K562 (cell line): ENCODE measurements around the gene TNIK. TPM values are rescaled to one million over a fixed set of nuclear protein-coding genes. Genes with fewer than 3 reads are reported as not detected.

ENCODE experiments used
- ATAC-seq: fragments of 200-7000 bp; cut with Tn5 transposase; 3 replicates; pipeline ENCODE4 v1.9.1; 2020; ENCODE audit warnings: moderate library complexity
- BruUV-seq: library from RNA; stranded (reverse); fragments of 400-500 nt; replicated peaks from 2 replicates; lab custom pipeline; 2021; lab: Mats Ljungman, UMichigan
- CTCF ChIA-PET: fragments of 300-600 bp; formaldehyde crosslinking; extraction: SDS; loops from one replicate; lab custom pipeline; 2021; ENCODE audit warnings: low intra/inter-chr PET ratio; lab: Yijun Ruan, JAX
- POLR2A ChIA-PET: fragments of 300-600, 350-650 bp; sonication (Branson Sonifier 250); formaldehyde crosslinking; extraction: SDS; loops from one replicate; lab custom pipeline; 2021; ENCODE audit warnings: antibody characterized with exemption, inconsistent platforms; lab: Yijun Ruan, JAX
- DNase-seq, 4 experiments: peaks; one replicate each; pipeline versions ENCODE4 v3.0.0 to v3.0.0-alpha.2; 2011 to 2018; ENCODE audit warnings: low spot score in 3 of 4, mixed read lengths in 3 of 4; ENCODE audit errors: extremely low read depth in 1 of 4
- FAIRE-seq: peaks from 2 replicates; lab custom pipeline; 2011; peaks lifted over from hg19 to GRCh38; lab: Jason Lieb, UNC
- H2AFZ ChIP-seq: 2 replicates; pipeline ENCODE4 v1.6.0; 2011; ENCODE audit warnings: low read depth, low read length, control low read depth, inconsistent platforms
- H3K27ac ChIP-seq: fragments of 200-600 bp; 3 replicates; pipeline ENCODE4 v1.8.0; 2011; ENCODE audit warnings: low read depth, mild to moderate bottlenecking, control low read depth, inconsistent platforms, low read length, moderate library complexity, mixed read lengths; ENCODE audit errors: extremely low read depth
- H3K27me3 ChIP-seq, 2 experiments: fragments of 300-600 bp in 1 of 2; 2 replicates in 1 of 2; 3 replicates in 1 of 2; pipeline versions ENCODE4 v1.6.0 to v1.8.0; 2011; ENCODE audit warnings: inconsistent platforms in 2 of 2, low read length in 2 of 2, mild to moderate bottlenecking in 1 of 2, mixed read lengths in 1 of 2, moderate library complexity in 1 of 2; ENCODE audit not compliant: control insufficient read depth in 2 of 2, insufficient read depth in 2 of 2
- H3K36me3 ChIP-seq: fragments of 300-600 bp; 3 replicates; pipeline ENCODE4 v1.8.0; 2011; ENCODE audit warnings: mild to moderate bottlenecking, low read length, inconsistent platforms; ENCODE audit not compliant: control insufficient read depth, insufficient read depth
- H3K4me1 ChIP-seq, 2 experiments: fragments of 200-600 bp in 1 of 2; replicated peaks in 1 of 2; 2 replicates in 1 of 2; 3 replicates in 1 of 2; pipeline versions ENCODE4 v1.5.1 to v1.8.0; 2011; ENCODE audit warnings: inconsistent platforms in 2 of 2, low read length in 2 of 2, mild to moderate bottlenecking in 1 of 2, mixed read lengths in 1 of 2, moderate library complexity in 1 of 2; ENCODE audit not compliant: control insufficient read depth in 2 of 2, insufficient read depth in 2 of 2
- H3K4me2 ChIP-seq: 2 replicates; pipeline ENCODE4 v1.6.1; 2011; ENCODE audit warnings: low read length, control low read depth, inconsistent platforms, mixed read lengths; ENCODE audit not compliant: insufficient read depth
- H3K4me3 ChIP-seq: fragments of 200-600 bp; sonication (generic), shearing (Covaris generic); 2 replicates; pipeline ENCODE4 v1.5.1; 2016; ENCODE audit warnings: control low read depth, inconsistent platforms
- H3K79me2 ChIP-seq: fragments of 200-600 bp; 3 replicates; pipeline ENCODE4 v1.8.0; 2011; ENCODE audit warnings: low read length, inconsistent platforms; ENCODE audit not compliant: control insufficient read depth, insufficient read depth
- H3K9ac ChIP-seq, 2 experiments: 2 replicates each; pipeline versions ENCODE4 v1.6.0 to v1.6.1; 2011; ENCODE audit warnings: low read depth in 2 of 2, low read length in 2 of 2, control low read depth in 1 of 2, inconsistent platforms in 1 of 2, mild to moderate bottlenecking in 1 of 2, mixed read lengths in 1 of 2; ENCODE audit not compliant: insufficient read depth in 1 of 2
- H3K9me1 ChIP-seq: one replicate; pipeline ENCODE4 v1.6.0; 2011; ENCODE audit warnings: inconsistent platforms, mild to moderate bottlenecking, low read length, moderate library complexity; ENCODE audit not compliant: control insufficient read depth, insufficient read depth
- H3K9me3 ChIP-seq: replicated peaks from 2 replicates; pipeline ENCODE4 v1.5.1; 2011; ENCODE audit warnings: low read depth, low read length, inconsistent platforms; ENCODE audit not compliant: control insufficient read depth, insufficient read depth
- H4K20me1 ChIP-seq: replicated peaks from 2 replicates; pipeline ENCODE4 v1.6.1; 2011; ENCODE audit warnings: low read length, inconsistent platforms, mixed read lengths; ENCODE audit not compliant: control insufficient read depth, insufficient read depth
- KAT8 ChIP-seq: fragments of 450-650 bp; IDR thresholded peaks from 2 replicates; pipeline ENCODE4 v1.6.1; 2016; ENCODE audit warnings: low read depth, mild to moderate bottlenecking
- SP2 ChIP-seq: IDR thresholded peaks from 2 replicates; pipeline ENCODE4 v1.6.1; 2011; ENCODE audit warnings: mild to moderate bottlenecking, low read depth, low read length, moderate library complexity; ENCODE audit not compliant: poor library complexity, severe bottlenecking; ENCODE audit errors: extremely low read depth
- TAF9B ChIP-seq: fragments of 450-650 bp; IDR thresholded peaks from 2 replicates; pipeline ENCODE4 v1.6.1; 2018; ENCODE audit warnings: mild to moderate bottlenecking; ENCODE audit not compliant: partially characterized antibody
- TBP ChIP-seq: optimal IDR thresholded peaks from 2 replicates; pipeline ENCODE3; 2011; ENCODE audit warnings: low read depth, low read length, improper control_type of control experiment
- ZNF224 ChIP-seq: sonication (generic); formaldehyde crosslinking; IDR thresholded peaks from 2 replicates; pipeline ENCODE4 v1.8.0; 2022; ENCODE audit warnings: mild to moderate bottlenecking, missing genetic modification reagents
- WGBS: fragments of 100-300 bp; shearing (Covaris generic); methylation state at CpG from one replicate; pipeline ENCODE4 v1.1.6; 2016; ENCODE audit warnings: low coverage, mixed read lengths; ENCODE audit not compliant: insufficient coverage; ENCODE audit errors: missing lambda C conversion rate; 5-methylcytosine and 5-hydroxymethylcytosine counted together
- in situ Hi-C: fragments of 300-500 bp; cut with MboI; formaldehyde crosslinking; loops from 4 replicates; pipeline ENCODE4 v1.15.0; 2018; ENCODE audit warnings: inconsistent platforms, mixed read lengths
- intact Hi-C: fragments of 100-400 bp; cut with micrococcal nuclease; formaldehyde crosslinking; loops from 2 replicates; pipeline ENCODE4 v1.14.2; 2022
- polyA plus RNA-seq, 8 experiments: library from polyadenylated mRNA; depleted of rRNA in 4 of 8; stranded (reverse) in 5 of 8; unstranded in 3 of 8; fragments of >200 nt; fragmentation: Nextera tagmentation in 2 of 8; fragmentation: Illumina TruSeq in 1 of 8; extraction: Ambion mirVana in 2 of 8; extraction: Trizol in 1 of 8; gene quantifications; 2 replicates each; pipeline versions ENCODE4 v1.2.1 to v1.2.3, GENCODE V29; 2011 to 2014; ENCODE audit warnings: inconsistent platforms in 1 of 8, missing spikeins in 1 of 8
- total RNA-seq, 7 experiments: library from RNA; depleted of rRNA in 6 of 7; stranded (reverse); fragments of >200 nt in 6 of 7; fragmentation: Illumina TruSeq in 2 of 7; extraction: Trizol in 2 of 7; gene quantifications; 2 replicates each; pipeline versions ENCODE4 v1.2.1 to v1.2.3, GENCODE V29; 2011 to 2021; ENCODE audit warnings: low replicate concordance in 1 of 7
- TF ChIP-seq, protein P1 (sequence below), 2 experiments: IDR thresholded peaks in 1 of 2; conservative IDR thresholded peaks in 1 of 2; 2 replicates each; pipeline ENCODE4 v1.6.1; 2016; ENCODE audit warnings: low read depth in 2 of 2, mild to moderate bottlenecking in 1 of 2, missing compliant biosample characterization in 1 of 2, missing genetic modification characterization in 1 of 2, moderate library complexity in 1 of 2
- TF ChIP-seq, protein P2 (sequence below), 2 experiments: fragments of 450-650 bp in 1 of 2; sonication (generic) in 1 of 2; formaldehyde crosslinking in 1 of 2; IDR thresholded peaks; 2 replicates each; pipeline versions ENCODE4 v1.7.1 to v1.9.0; 2016 to 2022; ENCODE audit warnings: inconsistent platforms in 1 of 2, mild to moderate bottlenecking in 1 of 2, missing genetic modification reagents in 1 of 2

Gene TNIK
- total and polyA plus RNA-seq, 9 of the 15 experiments (the other 6 are each of a cell fraction or from before 2014, with no cell fraction given), result 6.6 to 39.0 (median 24.7) TPM

DNA sequence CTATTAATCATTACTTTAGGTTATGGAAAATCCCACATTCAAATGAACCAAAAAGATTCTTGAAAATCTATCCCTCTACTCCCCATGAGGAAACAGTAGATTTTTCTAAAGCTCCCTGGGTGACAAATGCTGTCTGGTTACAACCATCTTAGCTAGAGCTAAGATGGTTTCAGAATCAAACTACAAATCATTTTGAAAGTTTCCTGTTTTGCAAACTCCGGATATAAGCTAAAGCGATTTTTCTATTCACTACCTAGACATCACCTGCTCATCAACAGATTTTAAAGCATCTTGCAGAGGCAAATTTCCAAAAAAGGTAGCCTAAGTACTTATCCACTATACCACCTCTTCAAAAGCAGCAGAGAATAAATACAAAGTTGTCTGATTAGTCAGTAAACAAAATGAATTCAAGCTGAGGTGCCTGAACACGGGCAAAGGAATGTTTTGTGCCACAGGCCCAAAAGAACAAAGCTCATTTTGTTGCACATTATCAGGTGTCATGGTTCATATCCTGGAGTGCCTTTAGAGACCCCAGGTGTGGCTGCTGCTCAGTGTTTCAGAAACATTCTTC lies 204.9 kb downstream of the TNIK start:
- CTCF ChIA-PET, result no interaction called here
- Histone ChIP-seq H3K9me1 (no peaks in the 10 kb centered on the region), H3K27ac (no peak overlapping the region), H2AFZ (no peak overlapping the region), H3K4me3 (no peak overlapping the region), H3K9ac (no peak overlapping the region), H3K4me1 (no peaks in the 10 kb centered on the region), H3K79me2 (0 out of 3 replicates have a peak, but pooled peaks cover 2% of the 10 kb centered on the region), H3K4me2 (no peak overlapping the region), H3K36me3 (no peaks in the 10 kb centered on the region), H3K9me3 (no peaks in the 10 kb centered on the region), H4K20me1 (0 out of 2 replicates have a peak, but pooled peaks cover 5% of the 10 kb centered on the region), H3K27me3 (no peaks in the 10 kb centered on the region)
- DNase-seq (no peak), ATAC-seq (no peak), FAIRE-seq (peak; percentile 61)
- intact Hi-C loops (no loop called here), in situ Hi-C loops (no loop called here)
- WGBS, result 44% methylated on average over 3 of the region's 3 CpGs
- no TSS peak for BruUV-seq
- POLR2A ChIA-PET, result no interaction called here
- TF ChIP-seq, protein P1, sequence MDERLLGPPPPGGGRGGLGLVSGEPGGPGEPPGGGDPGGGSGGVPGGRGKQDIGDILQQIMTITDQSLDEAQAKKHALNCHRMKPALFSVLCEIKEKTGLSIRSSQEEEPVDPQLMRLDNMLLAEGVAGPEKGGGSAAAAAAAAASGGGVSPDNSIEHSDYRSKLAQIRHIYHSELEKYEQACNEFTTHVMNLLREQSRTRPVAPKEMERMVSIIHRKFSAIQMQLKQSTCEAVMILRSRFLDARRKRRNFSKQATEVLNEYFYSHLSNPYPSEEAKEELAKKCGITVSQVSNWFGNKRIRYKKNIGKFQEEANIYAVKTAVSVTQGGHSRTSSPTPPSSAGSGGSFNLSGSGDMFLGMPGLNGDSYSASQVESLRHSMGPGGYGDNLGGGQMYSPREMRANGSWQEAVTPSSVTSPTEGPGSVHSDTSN (CRISPR knock-in tag; IDR thresholded peaks at IDR 0.05; ENCODE audit: low read depth), result no peak
- TF ChIP-seq, protein P1 (tag; conservative IDR thresholded peaks at IDR 0.05; ENCODE audit: low read depth), result 0 out of 2 replicates have a peak, but pooled peaks have one; percentile 14
- no peak for TF ChIP-seq SP2
- TF ChIP-seq ZNF224, result no peak
- no peak for TF ChIP-seq KAT8
- TF ChIP-seq, protein P2, sequence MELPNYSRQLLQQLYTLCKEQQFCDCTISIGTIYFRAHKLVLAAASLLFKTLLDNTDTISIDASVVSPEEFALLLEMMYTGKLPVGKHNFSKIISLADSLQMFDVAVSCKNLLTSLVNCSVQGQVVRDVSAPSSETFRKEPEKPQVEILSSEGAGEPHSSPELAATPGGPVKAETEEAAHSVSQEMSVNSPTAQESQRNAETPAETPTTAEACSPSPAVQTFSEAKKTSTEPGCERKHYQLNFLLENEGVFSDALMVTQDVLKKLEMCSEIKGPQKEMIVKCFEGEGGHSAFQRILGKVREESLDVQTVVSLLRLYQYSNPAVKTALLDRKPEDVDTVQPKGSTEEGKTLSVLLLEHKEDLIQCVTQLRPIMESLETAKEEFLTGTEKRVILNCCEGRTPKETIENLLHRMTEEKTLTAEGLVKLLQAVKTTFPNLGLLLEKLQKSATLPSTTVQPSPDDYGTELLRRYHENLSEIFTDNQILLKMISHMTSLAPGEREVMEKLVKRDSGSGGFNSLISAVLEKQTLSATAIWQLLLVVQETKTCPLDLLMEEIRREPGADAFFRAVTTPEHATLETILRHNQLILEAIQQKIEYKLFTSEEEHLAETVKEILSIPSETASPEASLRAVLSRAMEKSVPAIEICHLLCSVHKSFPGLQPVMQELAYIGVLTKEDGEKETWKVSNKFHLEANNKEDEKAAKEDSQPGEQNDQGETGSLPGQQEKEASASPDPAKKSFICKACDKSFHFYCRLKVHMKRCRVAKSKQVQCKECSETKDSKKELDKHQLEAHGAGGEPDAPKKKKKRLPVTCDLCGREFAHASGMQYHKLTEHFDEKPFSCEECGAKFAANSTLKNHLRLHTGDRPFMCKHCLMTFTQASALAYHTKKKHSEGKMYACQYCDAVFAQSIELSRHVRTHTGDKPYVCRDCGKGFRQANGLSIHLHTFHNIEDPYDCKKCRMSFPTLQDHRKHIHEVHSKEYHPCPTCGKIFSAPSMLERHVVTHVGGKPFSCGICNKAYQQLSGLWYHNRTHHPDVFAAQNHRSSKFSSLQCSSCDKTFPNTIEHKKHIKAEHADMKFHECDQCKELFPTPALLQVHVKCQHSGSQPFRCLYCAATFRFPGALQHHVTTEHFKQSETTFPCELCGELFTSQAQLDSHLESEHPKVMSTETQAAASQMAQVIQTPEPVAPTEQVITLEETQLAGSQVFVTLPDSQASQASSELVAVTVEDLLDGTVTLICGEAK (IDR thresholded peaks at IDR 0.05), result no peak
- TF ChIP-seq, protein P2 (CRISPR knock-in tag; IDR thresholded peaks at IDR 0.05), result no peak
- TF ChIP-seq TAF9B, result no peak
- TF ChIP-seq TBP, result no peak
